GM19238 (cell line): ENCODE results near the gene PATJ.

Source experiments
- DNase-seq: peaks from one replicate; pipeline ENCODE4 v3.0.0; 2011; ENCODE audit warnings: low spot score; ENCODE audit not compliant: insufficient read length

The PATJ gene

GRCh38 chr1:61980561-61980960 is 238.3 kb downstream of the PATJ start:
- no peak for DNase-seq

GRCh38 chr1:61981870-61982660 is 239.8 kb downstream of the PATJ start:
- no peak for DNase-seq

GRCh38 chr1:61983236-61983635 is 241.0 kb downstream of the PATJ start:
- DNase-seq: no peak

GRCh38 chr1:61992257-61992656 is 250.0 kb downstream of the PATJ start:
- no peak for DNase-seq

GRCh38 chr1:61993331-61993961 is 251.2 kb downstream of the PATJ start:
- DNase-seq: no peak

GRCh38 chr1:61995641-61996040 is 253.4 kb downstream of the PATJ start:
- DNase-seq: no peak

- DNase-seq: no peak
These were observed 254.8 kb downstream of the PATJ start for GRCh38 chr1:61997123-61997522.

GRCh38 chr1:62003777-62004176 is 261.5 kb downstream of the PATJ start:
- no peak for DNase-seq

- DNase-seq: no peak
These were observed 264.4 kb downstream of the PATJ start for GRCh38 chr1:62006690-62007089.

GRCh38 chr1:62011006-62011405 is 268.7 kb downstream of the PATJ start:
- DNase-seq: no peak

GRCh38 chr1:62012095-62012494 is 269.8 kb downstream of the PATJ start:
- DNase-seq: no peak

GRCh38 chr1:62012836-62013235 is 270.6 kb downstream of the PATJ start:
- no peak for DNase-seq

GRCh38 chr1:62013264-62013663 is 271.0 kb downstream of the PATJ start:
- no peak for DNase-seq

GRCh38 chr1:62022382-62022983 is 280.2 kb downstream of the PATJ start:
- DNase-seq: no peak

- DNase-seq: no peak
These were observed 282.4 kb downstream of the PATJ start for GRCh38 chr1:62024690-62025089.

GRCh38 chr1:62025154-62025553 is 282.9 kb downstream of the PATJ start:
- no peak for DNase-seq

GRCh38 chr1:62025892-62026291 is 283.6 kb downstream of the PATJ start:
- no peak for DNase-seq

- DNase-seq: no peak
These were observed 287.4 kb downstream of the PATJ start for GRCh38 chr1:62029704-62030103.

- DNase-seq: no peak
These were observed 292.5 kb downstream of the PATJ start for GRCh38 chr1:62034790-62035189.

- DNase-seq: no peak
These were observed 295.0 kb downstream of the PATJ start for GRCh38 chr1:62037274-62037673.

GRCh38 chr1:62038594-62039284 is 296.5 kb downstream of the PATJ start:
- DNase-seq: no peak

GRCh38 chr1:62040450-62040849 is 298.2 kb downstream of the PATJ start:
- DNase-seq: no peak
